IgD-negative memory B cell (primary cell): ENCODE data around the gene ADAP1. TPM values are rescaled to one million over a fixed set of nuclear protein-coding genes. Genes with fewer than 3 reads are reported as not detected.
"Not testable (repeated sequence)": the region's sequence is repeated elsewhere in the genome, so short reads cannot be mapped to it uniquely, and the experiment has no call there.

Experiments used
- H3K27ac Mint-ChIP-seq, 3 donors: one replicate each; pipeline ENCODE4 v1.8.0; 2020 to 2022; ENCODE audit warnings: mild to moderate bottlenecking in 3 of 3, mixed read lengths in 3 of 3, moderate library complexity in 1 of 3
- H3K27me3 Mint-ChIP-seq: one replicate; pipeline ENCODE4 v1.8.0; 2021; ENCODE audit warnings: mixed read lengths
- H3K36me3 Mint-ChIP-seq: one replicate; pipeline ENCODE4 v1.8.0; 2020; ENCODE audit warnings: mild to moderate bottlenecking, mixed read lengths
- H3K4me1 Mint-ChIP-seq, 3 donors: one replicate each; pipeline ENCODE4 v1.8.0; 2020 to 2022; ENCODE audit warnings: mixed read lengths in 3 of 3, mild to moderate bottlenecking in 1 of 3
- H3K4me3 Mint-ChIP-seq, 4 donors: one replicate each; pipeline ENCODE4 v1.8.0; 2020 to 2022; ENCODE audit warnings: mild to moderate bottlenecking in 4 of 4, mixed read lengths in 4 of 4, moderate library complexity in 3 of 4
- H3K9me3 Mint-ChIP-seq, 3 donors: one replicate each; pipeline ENCODE4 v1.8.0; 2020 to 2021; ENCODE audit warnings: mixed read lengths in 3 of 3, mild to moderate bottlenecking in 1 of 3
- polyA plus RNA-seq: library from polyadenylated mRNA; unstranded; fragments of 300-500 nt; fragmentation: Illumina TruSeq; gene quantifications from one replicate; pipeline ENCODE4 v1.2.3, GENCODE V29; 2021

ADAP1 gene
- polyA plus RNA-seq, 1 donor from 2014 or later: 6.4 TPM

DNA sequence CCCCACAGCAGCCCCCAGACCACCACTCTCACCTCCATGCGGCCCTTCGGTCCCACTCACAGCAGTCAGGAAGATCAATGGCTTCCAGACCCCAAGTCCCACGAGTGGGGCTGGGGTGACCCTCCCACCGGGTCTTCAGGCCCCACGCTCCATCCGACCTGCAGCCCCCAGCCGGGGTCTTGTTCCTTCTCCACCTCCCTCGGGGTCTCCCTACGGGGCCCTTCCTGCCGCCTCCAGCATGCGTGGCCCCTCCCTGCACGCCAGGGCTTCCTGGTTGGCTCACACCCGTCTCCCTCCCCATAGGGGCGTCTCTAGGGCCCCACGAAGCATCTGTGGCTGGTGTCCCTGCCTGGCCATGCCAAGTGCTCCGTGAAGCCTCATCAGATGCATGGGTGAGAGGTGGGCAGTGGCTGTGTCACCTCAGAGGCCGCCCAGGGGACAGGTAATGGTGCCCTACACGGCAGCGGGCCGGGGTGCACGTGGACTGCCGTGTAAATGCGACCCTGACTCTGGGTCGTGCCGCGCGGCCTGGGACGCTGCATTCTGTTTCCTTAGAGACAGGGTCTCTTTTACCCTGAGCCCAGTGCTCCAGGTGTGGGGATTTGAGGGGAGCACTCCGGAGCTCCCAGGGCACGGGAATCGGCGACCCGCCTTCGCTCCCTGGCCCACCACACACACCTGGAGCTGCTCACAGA, 19.9 kb downstream of the ADAP1 start:
- Mint-ChIP-seq H3K9me3 (no peaks in the 10 kb centered on the region), H3K4me1 (peaks cover 5 to 9% (median 7%) of the 10 kb centered on the region in 3 donors), H3K27me3 (peaks cover 5% of the 10 kb centered on the region), H3K27ac (no peak overlapping the region), H3K36me3 (peaks cover 1% of the 10 kb centered on the region), H3K4me3 (peak overlapping the region in 1 of 4 donors; percentile 45)

DNA sequence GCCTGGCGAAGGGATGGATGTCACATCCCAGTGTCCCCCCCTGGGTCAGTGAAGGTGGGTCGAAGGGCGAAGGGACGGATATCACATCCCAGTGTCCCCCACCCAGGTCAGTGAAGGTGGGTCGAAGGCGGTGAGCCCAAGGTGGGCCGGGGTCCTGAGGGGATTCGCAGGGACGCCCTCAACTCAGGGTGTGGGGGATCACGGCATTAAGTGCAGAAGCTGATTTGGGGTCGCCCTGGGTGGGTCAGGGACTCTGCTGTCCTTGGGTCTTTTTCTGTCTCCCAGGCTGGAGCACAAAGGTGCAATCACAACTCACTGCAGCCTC, 21.9 kb downstream of the ADAP1 start:
- no peak overlapping the region for H3K27ac Mint-ChIP-seq
- H3K27me3 Mint-ChIP-seq: peaks cover 11% of the 10 kb centered on the region
- H3K36me3 Mint-ChIP-seq: peaks cover 1% of the 10 kb centered on the region
- H3K9me3 Mint-ChIP-seq: peaks cover 0 to 2% (median 0%) of the 10 kb centered on the region in 3 donors
- H3K4me3 Mint-ChIP-seq: no peak overlapping the region
- H3K4me1 Mint-ChIP-seq: peaks cover 14 to 16% (median 14%) of the 10 kb centered on the region in 3 donors

DNA sequence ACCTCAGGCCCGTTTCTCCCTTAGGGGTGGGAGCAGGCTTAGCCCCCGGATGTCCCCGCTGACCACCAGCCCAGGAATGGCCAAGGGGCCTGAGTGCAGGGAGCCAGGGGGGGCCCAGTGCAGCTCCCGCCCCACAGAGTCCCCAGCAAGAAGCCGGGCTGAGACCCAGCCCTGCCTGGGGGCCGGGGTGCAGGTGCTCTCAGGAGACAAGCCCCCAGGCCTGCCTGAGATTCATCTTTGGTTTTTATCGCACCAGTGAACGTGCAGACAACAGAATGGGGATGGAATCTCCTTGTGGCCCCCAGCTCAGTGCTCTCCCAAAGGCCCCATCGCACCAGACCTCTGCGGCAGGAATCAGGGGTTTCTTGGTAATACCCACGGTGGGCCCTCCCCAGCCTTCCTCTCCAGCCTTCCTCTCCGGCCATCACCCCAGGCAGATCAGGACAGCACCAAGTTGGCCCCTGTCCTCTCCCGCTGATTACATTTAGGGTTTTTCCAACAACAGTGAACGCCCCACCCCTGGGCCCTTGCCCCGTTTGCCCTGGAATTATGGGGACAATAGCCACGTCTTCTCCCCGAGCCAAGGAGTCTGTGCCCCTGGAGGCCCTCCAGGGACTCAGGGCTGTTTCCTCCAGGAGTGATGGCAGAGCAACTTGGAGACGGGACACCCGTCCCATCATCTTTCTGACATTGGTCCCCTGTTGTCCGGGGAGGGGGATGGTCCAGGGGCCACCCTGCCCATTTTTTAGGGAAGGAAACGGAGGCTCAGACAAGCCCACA, 22.4 kb downstream of the ADAP1 start:
- peaks cover 0 to 2% (median 0%) of the 10 kb centered on the region in 3 donors for H3K9me3 Mint-ChIP-seq
- peaks cover 11% of the 10 kb centered on the region for H3K27me3 Mint-ChIP-seq
- peaks cover 16 to 18% (median 17%) of the 10 kb centered on the region in 3 donors for H3K4me1 Mint-ChIP-seq
- H3K36me3 Mint-ChIP-seq: peaks cover 1% of the 10 kb centered on the region
- H3K27ac Mint-ChIP-seq: peak overlapping the region in 1 of 3 donors; percentile 63
- no peak overlapping the region for H3K4me3 Mint-ChIP-seq

DNA sequence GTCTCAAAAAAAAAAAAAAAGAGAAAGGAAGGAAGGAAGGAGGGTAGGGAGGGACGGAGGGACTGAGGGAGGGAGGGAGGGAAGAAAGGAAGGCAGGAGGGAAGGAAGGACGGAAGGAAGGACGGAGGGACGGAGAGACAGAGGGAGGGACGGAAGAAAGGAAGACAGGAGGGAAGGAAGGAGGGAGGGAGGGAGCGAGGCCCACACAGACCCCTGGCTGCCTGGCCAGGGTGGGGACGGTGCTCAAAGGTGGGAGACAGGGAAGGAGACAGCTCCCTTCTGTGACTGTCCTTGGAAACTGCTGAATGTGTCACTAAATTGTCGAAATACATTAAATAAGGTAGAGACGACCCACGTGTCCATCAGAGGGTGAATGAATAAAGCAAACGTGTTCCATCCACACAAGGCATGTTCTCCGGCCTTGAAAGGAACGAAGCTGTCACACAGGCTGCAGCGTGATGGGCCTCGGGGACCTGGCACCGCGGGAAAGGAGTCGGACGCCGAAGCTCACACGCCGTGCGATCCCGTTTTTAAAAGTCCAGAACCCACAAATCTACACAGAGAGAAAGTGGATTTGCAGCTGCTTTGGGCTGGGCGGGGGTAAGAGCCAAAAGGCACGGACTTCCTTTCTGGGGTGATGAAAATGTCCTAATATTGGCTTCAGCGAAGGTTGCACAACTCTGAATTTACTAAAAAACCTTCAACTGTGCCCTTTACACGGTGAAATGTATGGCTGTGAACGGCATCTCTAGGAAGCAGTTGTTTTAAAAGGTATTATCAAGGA, 23.3 kb downstream of the ADAP1 start:
- Mint-ChIP-seq H3K4me3 (no peak overlapping the region), H3K9me3 (peaks cover 0 to 2% (median 0%) of the 10 kb centered on the region in 3 donors), H3K4me1 (peaks cover 11 to 14% (median 13%) of the 10 kb centered on the region in 3 donors), H3K27me3 (peaks cover 8% of the 10 kb centered on the region), H3K27ac (no peak overlapping the region), H3K36me3 (peaks cover 1% of the 10 kb centered on the region)

DNA sequence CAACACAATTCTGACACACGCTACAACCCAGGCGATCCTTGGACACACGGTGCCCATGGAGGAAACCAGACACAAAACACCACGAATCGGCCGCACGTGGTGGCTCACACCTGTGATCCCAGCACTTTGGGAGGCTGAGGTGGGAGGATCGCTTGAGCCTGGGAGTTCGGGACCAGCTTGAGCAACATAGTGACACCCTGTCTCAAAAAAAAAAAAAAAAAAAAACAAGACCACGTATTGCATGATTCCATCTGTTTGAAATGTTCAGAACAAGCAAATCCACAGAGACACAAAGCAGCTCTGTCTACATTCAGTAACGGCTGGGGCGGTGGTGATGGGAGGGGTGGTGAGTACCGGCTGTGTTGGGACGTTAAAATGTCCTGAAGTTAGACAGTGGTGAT, 25.2 kb downstream of the ADAP1 start:
- peaks cover 13 to 19% (median 14%) of the 10 kb centered on the region in 3 donors for H3K4me1 Mint-ChIP-seq

DNA sequence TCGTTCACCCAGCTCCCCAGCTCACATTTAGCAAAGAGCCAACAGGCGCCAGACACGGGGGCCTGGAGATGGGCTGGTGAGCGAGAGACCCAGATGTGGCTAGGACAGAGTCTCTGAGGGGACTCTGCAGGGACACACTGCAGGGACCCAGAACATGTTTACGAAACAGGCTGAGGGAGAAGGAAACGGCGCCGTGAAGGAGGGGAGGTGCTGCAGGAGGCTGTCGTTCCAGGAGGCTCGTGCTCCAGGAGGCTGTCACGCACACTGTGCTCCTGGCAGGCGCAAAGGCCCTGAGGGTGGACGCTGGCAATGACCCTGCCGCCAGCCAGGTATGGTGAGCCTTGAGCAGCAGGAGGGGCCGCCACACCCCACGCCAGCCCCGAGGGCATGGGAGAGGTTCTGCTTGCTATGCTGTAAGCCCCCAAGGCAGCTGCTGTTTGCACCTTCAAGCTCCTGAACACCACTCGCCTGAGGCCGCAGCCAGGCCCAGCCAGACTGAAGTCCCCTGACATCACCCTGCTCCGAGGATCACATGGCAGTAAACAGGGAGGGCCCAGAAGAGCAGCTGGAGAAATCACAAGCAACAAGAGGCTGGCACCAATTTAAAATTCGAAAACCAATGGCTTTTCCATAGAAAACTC, 27.3 kb downstream of the ADAP1 start:
- Mint-ChIP-seq H3K36me3 (peaks cover under 1% of the 10 kb centered on the region), H3K27ac (peak overlapping the region in 2 of 3 donors; percentile 29 to 67), H3K4me3 (peak overlapping the region in 1 of 4 donors; percentile 64), H3K9me3 (peaks cover 0 to 2% (median 0%) of the 10 kb centered on the region in 3 donors), H3K27me3 (peaks cover 6% of the 10 kb centered on the region), H3K4me1 (peaks cover 16 to 27% (median 19%) of the 10 kb centered on the region in 3 donors)

More for the DNA sequence above, 25.2 kb downstream of the ADAP1 start:
- no peak overlapping the region for H3K4me3 Mint-ChIP-seq
- H3K27me3 Mint-ChIP-seq: peaks cover 6% of the 10 kb centered on the region
- H3K36me3 Mint-ChIP-seq: peaks cover 1% of the 10 kb centered on the region
- H3K27ac Mint-ChIP-seq: peak overlapping the region in 1 of 3 donors; percentile 90
- H3K9me3 Mint-ChIP-seq: peaks cover 0 to 2% (median 0%) of the 10 kb centered on the region in 3 donors

DNA sequence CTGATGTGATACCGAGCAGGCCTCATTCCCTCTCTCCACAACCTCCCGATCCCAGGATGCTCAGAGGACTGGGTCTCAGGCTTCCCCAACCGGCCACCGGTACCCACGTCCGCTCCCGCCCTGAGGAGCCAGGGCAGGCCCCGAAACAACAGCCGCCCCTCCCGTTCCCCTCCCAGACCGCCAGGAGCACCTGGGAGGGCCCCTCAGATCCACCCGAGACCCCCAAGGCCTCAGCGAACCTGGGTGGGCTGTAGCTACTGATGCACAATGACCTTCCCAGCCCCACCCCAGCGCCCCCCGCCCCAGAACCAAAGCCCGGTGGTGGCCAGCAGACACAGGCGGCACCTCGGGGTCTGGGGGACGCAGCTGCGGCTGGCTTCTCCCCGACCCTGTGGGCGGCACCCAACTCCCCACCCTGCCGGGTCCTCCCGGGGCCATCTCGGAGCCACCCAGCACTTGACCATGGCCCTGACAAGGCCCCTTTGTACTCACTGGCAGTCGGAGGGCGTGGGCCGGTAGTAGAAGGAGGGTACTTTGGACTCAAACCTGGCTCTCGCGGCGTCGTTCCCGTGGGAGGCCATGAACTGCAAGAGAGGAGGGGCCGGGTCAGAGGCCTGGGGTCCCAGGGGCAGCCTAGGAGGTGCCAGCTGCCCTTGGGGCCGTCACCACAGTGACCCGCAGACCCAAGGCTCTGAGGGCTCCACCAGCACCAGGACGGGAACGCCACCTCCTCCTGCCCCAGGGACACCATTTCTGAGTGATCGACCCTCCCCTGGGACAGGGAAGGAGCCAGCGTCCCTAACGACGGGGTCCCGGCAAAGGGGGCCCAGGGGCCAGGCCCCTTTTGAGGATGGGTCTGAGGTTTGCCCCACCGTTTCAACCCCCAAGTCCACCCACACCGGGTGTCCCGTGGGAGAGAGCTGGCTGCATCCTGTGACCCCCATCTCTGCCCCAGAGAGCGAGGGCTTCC, 28.1 kb downstream of the ADAP1 start:
- peaks cover 0 to 2% (median 0%) of the 10 kb centered on the region in 3 donors for H3K9me3 Mint-ChIP-seq
- peaks cover 18 to 27% (median 19%) of the 10 kb centered on the region in 3 donors for H3K4me1 Mint-ChIP-seq
- peak overlapping the region in 2 of 3 donors; percentile 60 to 67 for H3K27ac Mint-ChIP-seq
- H3K27me3 Mint-ChIP-seq: peaks cover 6% of the 10 kb centered on the region
- no peaks in the 10 kb centered on the region for H3K36me3 Mint-ChIP-seq
- H3K4me3 Mint-ChIP-seq: peak overlapping the region in 1 of 4 donors; percentile 12

DNA sequence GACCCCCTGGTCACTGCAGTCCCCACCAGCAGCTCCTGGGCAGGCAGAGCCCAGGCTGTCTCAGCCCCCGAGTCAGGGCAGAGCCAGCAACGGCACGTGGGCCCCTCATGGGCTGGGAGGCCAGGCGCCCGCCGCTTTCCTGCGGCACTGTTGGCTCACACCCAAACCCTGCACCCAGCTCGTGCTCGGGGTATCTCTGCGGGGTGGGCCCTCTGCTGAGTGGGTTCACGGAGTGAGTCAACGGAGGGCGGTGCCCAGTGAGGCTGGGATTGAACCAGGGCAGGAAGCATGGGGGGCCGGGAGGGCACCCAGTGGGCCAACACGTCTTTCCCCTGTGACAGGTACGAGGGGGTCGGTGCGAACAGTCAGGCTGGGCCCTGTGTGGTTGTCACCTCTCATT, 28.9 kb downstream of the ADAP1 start:
- H3K4me1 Mint-ChIP-seq: peaks cover 19 to 32% (median 22%) of the 10 kb centered on the region in 3 donors
- peak overlapping the region in 1 of 3 donors; percentile 60 for H3K27ac Mint-ChIP-seq
- peaks cover 8% of the 10 kb centered on the region for H3K27me3 Mint-ChIP-seq

DNA sequence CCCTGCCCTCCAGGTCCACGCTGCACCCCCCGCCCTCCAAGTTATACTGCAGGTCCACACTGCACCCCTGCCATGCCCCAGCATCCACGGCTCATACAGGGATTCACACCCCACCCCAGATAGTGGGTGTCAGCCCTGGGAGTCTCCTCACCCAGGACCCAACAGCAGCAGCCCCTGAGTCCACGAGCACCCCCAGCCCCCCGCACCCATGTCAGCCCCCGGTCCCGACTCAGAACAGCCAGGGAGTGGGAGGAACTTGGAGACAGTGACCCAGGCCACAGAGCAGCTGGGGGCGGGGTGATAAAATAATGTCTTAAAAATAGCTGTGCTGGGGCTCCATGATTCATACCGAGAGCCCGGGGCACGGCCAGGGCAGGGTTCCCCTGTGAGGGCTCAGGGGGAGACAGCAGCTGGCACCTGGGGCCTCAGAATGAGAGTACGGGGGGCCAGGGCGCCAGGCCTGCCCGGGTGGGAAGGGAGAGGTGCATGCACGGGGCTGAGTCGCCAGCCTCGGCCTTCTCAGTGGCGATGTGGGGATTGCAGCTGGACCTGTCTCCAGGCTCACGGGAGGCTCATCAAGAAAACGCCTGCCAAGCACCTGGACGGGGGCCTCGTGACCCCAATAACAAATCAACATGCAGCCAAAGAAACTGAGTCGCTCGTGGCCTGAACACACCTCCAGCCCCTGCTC, 29.8 kb downstream of the ADAP1 start:
- peaks cover 8% of the 10 kb centered on the region for H3K27me3 Mint-ChIP-seq
- H3K36me3 Mint-ChIP-seq: no peaks in the 10 kb centered on the region
- peaks cover 14 to 32% (median 19%) of the 10 kb centered on the region in 3 donors for H3K4me1 Mint-ChIP-seq
- peaks cover 0 to 2% (median 0%) of the 10 kb centered on the region in 3 donors for H3K9me3 Mint-ChIP-seq
- H3K27ac Mint-ChIP-seq: no peak overlapping the region
- peak overlapping the region; percentile 52 to 87 (median 74) for H3K4me3 Mint-ChIP-seq

More for the DNA sequence above, 28.9 kb downstream of the ADAP1 start:
- Mint-ChIP-seq H3K4me3 (peak overlapping the region in 1 of 4 donors; percentile 30), H3K9me3 (peaks cover 0 to 2% (median 0%) of the 10 kb centered on the region in 3 donors), H3K36me3 (no peaks in the 10 kb centered on the region)

DNA sequence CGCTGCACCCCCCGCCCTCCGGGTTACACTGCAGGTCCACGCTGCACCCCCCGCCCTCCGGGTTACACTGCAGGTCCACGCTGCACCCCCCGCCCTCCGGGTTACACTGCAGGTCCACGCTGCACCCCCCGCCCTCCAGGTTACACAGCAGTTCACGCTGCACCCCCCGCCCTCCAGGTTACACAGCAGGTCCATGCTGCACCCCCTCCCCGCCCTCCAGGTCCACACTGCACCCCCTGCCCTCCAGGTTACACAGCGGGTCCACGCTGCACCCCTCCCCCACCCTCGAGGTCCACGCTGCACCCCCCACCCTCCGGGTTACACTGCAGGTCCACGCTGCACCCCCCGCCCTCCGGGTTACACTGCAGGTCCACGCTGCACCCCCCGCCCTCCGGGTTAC, 30.4 kb downstream of the ADAP1 start:
- not testable (repeated sequence) for H3K27me3 Mint-ChIP-seq, H3K9me3 Mint-ChIP-seq, H3K36me3 Mint-ChIP-seq, H3K27ac Mint-ChIP-seq
- Mint-ChIP-seq H3K4me3 (peak overlapping the region in 2 of 4 donors; percentile 9 to 93), H3K4me1 (peaks cover 10 to 32% (median 17%) of the 10 kb centered on the region in 3 donors)

DNA sequence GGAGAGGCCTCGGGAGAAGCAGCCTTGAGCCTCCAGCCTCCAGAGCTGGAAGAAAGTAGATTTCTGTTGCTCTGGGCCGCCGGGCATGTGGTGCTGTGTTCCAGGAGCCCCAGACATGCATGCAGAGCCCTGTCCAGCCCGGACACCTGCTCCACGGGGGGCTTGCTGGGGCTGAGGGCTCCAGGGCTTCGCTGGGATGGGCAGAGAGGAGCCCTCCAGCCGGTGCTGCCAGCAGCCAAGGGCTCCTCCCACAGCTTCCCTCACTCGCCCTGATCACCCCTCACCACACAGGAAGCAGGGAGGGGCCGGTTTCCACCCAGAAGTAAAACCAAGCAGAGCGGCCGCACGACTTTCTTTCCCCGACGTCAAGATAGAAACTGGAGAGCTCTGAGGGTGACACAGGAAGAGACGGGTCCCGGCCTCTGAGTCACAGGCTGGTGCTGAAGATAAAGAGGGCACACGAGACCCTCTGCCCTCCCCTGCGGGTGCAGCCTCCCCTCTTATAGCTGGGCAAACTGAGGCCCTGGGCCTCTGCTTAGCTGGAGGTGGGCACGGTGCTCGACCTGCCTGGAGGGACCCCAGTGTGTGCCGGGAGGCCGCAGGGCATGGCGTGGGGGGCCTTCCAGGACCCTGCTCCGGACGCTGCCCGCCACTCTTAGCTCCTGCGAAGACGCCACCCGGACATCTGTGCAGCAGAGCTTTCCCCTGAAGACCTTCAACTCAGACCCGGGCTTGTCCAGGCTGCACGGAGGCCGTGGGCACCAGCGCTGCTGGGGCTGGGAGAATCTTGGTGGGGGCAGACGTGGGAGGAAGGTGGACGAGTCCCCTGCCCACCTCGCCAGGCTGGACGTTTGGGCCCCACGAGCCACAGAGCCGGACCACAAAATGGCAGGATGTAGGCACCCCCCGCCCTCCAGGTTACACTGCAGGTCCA, 31.1 kb downstream of the ADAP1 start:
- H3K36me3 Mint-ChIP-seq: no peaks in the 10 kb centered on the region
- H3K4me1 Mint-ChIP-seq: peaks cover 10 to 25% (median 12%) of the 10 kb centered on the region in 3 donors
- H3K4me3 Mint-ChIP-seq: peak overlapping the region; percentile 84 to 97 (median 94)
- H3K27me3 Mint-ChIP-seq: peaks cover 3% of the 10 kb centered on the region
- peak overlapping the region; percentile 88 to 92 (median 90) for H3K27ac Mint-ChIP-seq
- no peaks in the 10 kb centered on the region for H3K9me3 Mint-ChIP-seq
